GM23338 (cell line): ENCODE measurements around the gene UCN3. TPM values are rescaled to one million over a fixed set of nuclear protein-coding genes. Genes with fewer than 3 reads are reported as not detected.
A peak's percentile ranks its signal among the peaks of the same experiment; 100 is the strongest.

Source experiments
- ATAC-seq: fragments of 200-7000 bp; cut with Tn5 transposase; 3 replicates; pipeline ENCODE4 v1.9.1; 2020
- DNase-seq: peaks from one replicate; pipeline ENCODE4 v3.0.0-alpha.2; 2015; ENCODE audit warnings: low spot score
- H2AFZ ChIP-seq: fragments of 200-600 bp; sonication (generic); 2 replicates; pipeline ENCODE4 v1.8.0; 2016; ENCODE audit warnings: antibody characterized with exemption, mild to moderate bottlenecking, moderate library complexity
- H3F3A ChIP-seq: fragments of 200-600 bp; sonication (generic); replicated peaks from 2 replicates; pipeline ENCODE4 v1.8.0; 2017; ENCODE audit warnings: antibody characterized with exemption, mixed run types, low read depth
- H3K27ac ChIP-seq: fragments of 200-600 bp; sonication (generic); 2 replicates; pipeline ENCODE4 v1.6.1; 2016; ENCODE audit warnings: low read depth
- H3K27me3 ChIP-seq: fragments of 200-600 bp; sonication (generic); 2 replicates; pipeline ENCODE4 v1.8.0; 2016; ENCODE audit warnings: mild to moderate bottlenecking, mixed run types, moderate library complexity; ENCODE audit not compliant: insufficient read depth
- H3K36me3 ChIP-seq: fragments of 200-600 bp; sonication (generic); 2 replicates; pipeline ENCODE4 v1.8.0; 2016; ENCODE audit warnings: mild to moderate bottlenecking; ENCODE audit not compliant: insufficient read depth
- H3K4me1 ChIP-seq: fragments of 200-600 bp; sonication (generic); 2 replicates; pipeline ENCODE4 v1.8.0; 2016; ENCODE audit warnings: mild to moderate bottlenecking, moderate library complexity; ENCODE audit not compliant: insufficient read depth
- H3K4me2 ChIP-seq: fragments of 200-600 bp; sonication (generic); 2 replicates; pipeline ENCODE4 v1.7.1; 2017; ENCODE audit warnings: mixed run types
- H3K4me3 ChIP-seq: fragments of 200-600 bp; sonication (generic); 2 replicates; pipeline ENCODE4 v1.6.1; 2016; ENCODE audit warnings: mixed run types
- H3K79me2 ChIP-seq: fragments of 200-600 bp; sonication (generic); replicated peaks from 2 replicates; pipeline ENCODE4 v1.8.0; 2017; ENCODE audit warnings: mild to moderate bottlenecking; ENCODE audit not compliant: insufficient read depth
- H3K9me2 ChIP-seq: fragments of 200-600 bp; sonication (generic); 2 replicates; pipeline ENCODE4 v1.8.0; 2017; ENCODE audit not compliant: insufficient read depth
- H4K20me1 ChIP-seq: fragments of 200-600 bp; sonication (generic); replicated peaks from 2 replicates; pipeline ENCODE4 v1.8.0; 2017; ENCODE audit warnings: mild to moderate bottlenecking; ENCODE audit not compliant: insufficient read depth
- H3K27ac Mint-ChIP-seq: 2 replicates; pipeline ENCODE4 v1.8.0; 2020; ENCODE audit warnings: inconsistent platforms, mild to moderate bottlenecking, moderate library complexity, mixed read lengths
- H3K27me3 Mint-ChIP-seq: 3 replicates; pipeline ENCODE4 v1.8.0; 2022; ENCODE audit warnings: low read depth, mild to moderate bottlenecking, moderate library complexity, mixed read lengths, inconsistent platforms; ENCODE audit not compliant: insufficient read depth, poor library complexity
- H3K36me3 Mint-ChIP-seq: 3 replicates; pipeline ENCODE4 v1.8.0; 2021; ENCODE audit warnings: low read depth, mild to moderate bottlenecking, inconsistent platforms, moderate library complexity, mixed read lengths
- H3K4me1 Mint-ChIP-seq: 3 replicates; pipeline ENCODE4 v1.8.0; 2020; ENCODE audit warnings: mild to moderate bottlenecking, inconsistent platforms, mixed read lengths
- H3K4me3 Mint-ChIP-seq: 3 replicates; pipeline ENCODE4 v1.8.0; 2021; ENCODE audit warnings: moderate library complexity, mild to moderate bottlenecking, inconsistent platforms, mixed read lengths
- H3K9me3 Mint-ChIP-seq: 3 replicates; pipeline ENCODE4 v1.8.0; 2020; ENCODE audit warnings: moderate library complexity, mild to moderate bottlenecking, inconsistent platforms, mixed read lengths
- CREB1 ChIP-seq: fragments of 250-450 bp; sonication (Bioruptor Pico); IDR thresholded peaks from 2 replicates; pipeline ENCODE4 v1.5.0; 2020; ENCODE audit warnings: low read depth, mild to moderate bottlenecking, moderate library complexity
- CTCF ChIP-seq, 2 experiments: fragments of 200-600 bp in 1 of 2; sonication (generic) in 1 of 2; conservative IDR thresholded peaks; 2 replicates each; pipeline versions ENCODE4 v1.5.1 to v1.6.1; 2016 to 2017; ENCODE audit warnings: antibody characterized with exemption in 2 of 2, low read depth in 2 of 2, mild to moderate bottlenecking in 2 of 2, moderate library complexity in 1 of 2
- EZH2phosphoT487 ChIP-seq: fragments of 200-600 bp; sonication (generic); IDR thresholded peaks from one replicate; pipeline ENCODE4 v1.8.1; 2018; ENCODE audit warnings: antibody characterized with exemption; ENCODE audit not compliant: unreplicated experiment
- NANOG ChIP-seq: IDR thresholded peaks from 2 replicates; pipeline ENCODE4 v1.6.1; 2016; ENCODE audit warnings: antibody characterized with exemption, borderline replicate concordance
- POLR2AphosphoS5 ChIP-seq: IDR thresholded peaks from 2 replicates; pipeline ENCODE4 v1.6.1; 2016; ENCODE audit warnings: antibody characterized with exemption, low read depth
- STAT1 ChIP-seq: IDR thresholded peaks from one replicate; pipeline ENCODE4 v1.6.1; 2016; ENCODE audit warnings: antibody characterized with exemption; ENCODE audit not compliant: unreplicated experiment
- ZNF114 ChIP-seq: fragments of 250-450 bp; sonication (Bioruptor Pico); IDR thresholded peaks from 2 replicates; pipeline ENCODE4 v1.5.0; 2020; ENCODE audit warnings: mild to moderate bottlenecking, moderate library complexity
- polyA plus RNA-seq: library from polyadenylated mRNA; unstranded; fragments of >200 nt; fragmentation: Nextera tagmentation; extraction: Ambion mirVana; gene quantifications from 2 replicates; pipeline ENCODE4 v1.2.1, GENCODE V29; 2016
- total RNA-seq: library from RNA; depleted of rRNA; stranded (reverse); fragments of >200 nt; shearing (Covaris generic); gene quantifications from 2 replicates; pipeline ENCODE4 v1.2.3, GENCODE V29; 2014
- TF ChIP-seq, protein P1 (sequence below): fragments of 250-450 bp; sonication (Bioruptor Pico); IDR thresholded peaks from 2 replicates; pipeline ENCODE4 v1.5.0; 2020; ENCODE audit warnings: mild to moderate bottlenecking, moderate library complexity
- TF ChIP-seq, protein P2 (sequence below): IDR thresholded peaks from one replicate; pipeline ENCODE4 v1.6.1; 2018; ENCODE audit warnings: antibody characterized with exemption; ENCODE audit not compliant: unreplicated experiment

Gene UCN3
- total and polyA plus RNA-seq, 2 experiments from 2014 or later, result not detected

GRCh38 chr10:5385224-5385623 is 20.5 kb downstream of the UCN3 start:
- 0 out of 2 replicates have a peak overlapping the region, but pooled peaks have one; percentile 45 for H3K4me2 ChIP-seq
- Mint-ChIP-seq H3K27ac (no peak overlapping the region), H3K4me1 (peaks cover 8% of the 10 kb centered on the region; the same call in 2 of the 3 replicates), H3K4me3 (no peak overlapping the region), H3K9me3 (peaks cover 33% of the 10 kb centered on the region), H3K27me3 (no peaks in the 10 kb centered on the region), H3K36me3 (peaks cover 22% of the 10 kb centered on the region)
- TF ChIP-seq, protein P1, sequence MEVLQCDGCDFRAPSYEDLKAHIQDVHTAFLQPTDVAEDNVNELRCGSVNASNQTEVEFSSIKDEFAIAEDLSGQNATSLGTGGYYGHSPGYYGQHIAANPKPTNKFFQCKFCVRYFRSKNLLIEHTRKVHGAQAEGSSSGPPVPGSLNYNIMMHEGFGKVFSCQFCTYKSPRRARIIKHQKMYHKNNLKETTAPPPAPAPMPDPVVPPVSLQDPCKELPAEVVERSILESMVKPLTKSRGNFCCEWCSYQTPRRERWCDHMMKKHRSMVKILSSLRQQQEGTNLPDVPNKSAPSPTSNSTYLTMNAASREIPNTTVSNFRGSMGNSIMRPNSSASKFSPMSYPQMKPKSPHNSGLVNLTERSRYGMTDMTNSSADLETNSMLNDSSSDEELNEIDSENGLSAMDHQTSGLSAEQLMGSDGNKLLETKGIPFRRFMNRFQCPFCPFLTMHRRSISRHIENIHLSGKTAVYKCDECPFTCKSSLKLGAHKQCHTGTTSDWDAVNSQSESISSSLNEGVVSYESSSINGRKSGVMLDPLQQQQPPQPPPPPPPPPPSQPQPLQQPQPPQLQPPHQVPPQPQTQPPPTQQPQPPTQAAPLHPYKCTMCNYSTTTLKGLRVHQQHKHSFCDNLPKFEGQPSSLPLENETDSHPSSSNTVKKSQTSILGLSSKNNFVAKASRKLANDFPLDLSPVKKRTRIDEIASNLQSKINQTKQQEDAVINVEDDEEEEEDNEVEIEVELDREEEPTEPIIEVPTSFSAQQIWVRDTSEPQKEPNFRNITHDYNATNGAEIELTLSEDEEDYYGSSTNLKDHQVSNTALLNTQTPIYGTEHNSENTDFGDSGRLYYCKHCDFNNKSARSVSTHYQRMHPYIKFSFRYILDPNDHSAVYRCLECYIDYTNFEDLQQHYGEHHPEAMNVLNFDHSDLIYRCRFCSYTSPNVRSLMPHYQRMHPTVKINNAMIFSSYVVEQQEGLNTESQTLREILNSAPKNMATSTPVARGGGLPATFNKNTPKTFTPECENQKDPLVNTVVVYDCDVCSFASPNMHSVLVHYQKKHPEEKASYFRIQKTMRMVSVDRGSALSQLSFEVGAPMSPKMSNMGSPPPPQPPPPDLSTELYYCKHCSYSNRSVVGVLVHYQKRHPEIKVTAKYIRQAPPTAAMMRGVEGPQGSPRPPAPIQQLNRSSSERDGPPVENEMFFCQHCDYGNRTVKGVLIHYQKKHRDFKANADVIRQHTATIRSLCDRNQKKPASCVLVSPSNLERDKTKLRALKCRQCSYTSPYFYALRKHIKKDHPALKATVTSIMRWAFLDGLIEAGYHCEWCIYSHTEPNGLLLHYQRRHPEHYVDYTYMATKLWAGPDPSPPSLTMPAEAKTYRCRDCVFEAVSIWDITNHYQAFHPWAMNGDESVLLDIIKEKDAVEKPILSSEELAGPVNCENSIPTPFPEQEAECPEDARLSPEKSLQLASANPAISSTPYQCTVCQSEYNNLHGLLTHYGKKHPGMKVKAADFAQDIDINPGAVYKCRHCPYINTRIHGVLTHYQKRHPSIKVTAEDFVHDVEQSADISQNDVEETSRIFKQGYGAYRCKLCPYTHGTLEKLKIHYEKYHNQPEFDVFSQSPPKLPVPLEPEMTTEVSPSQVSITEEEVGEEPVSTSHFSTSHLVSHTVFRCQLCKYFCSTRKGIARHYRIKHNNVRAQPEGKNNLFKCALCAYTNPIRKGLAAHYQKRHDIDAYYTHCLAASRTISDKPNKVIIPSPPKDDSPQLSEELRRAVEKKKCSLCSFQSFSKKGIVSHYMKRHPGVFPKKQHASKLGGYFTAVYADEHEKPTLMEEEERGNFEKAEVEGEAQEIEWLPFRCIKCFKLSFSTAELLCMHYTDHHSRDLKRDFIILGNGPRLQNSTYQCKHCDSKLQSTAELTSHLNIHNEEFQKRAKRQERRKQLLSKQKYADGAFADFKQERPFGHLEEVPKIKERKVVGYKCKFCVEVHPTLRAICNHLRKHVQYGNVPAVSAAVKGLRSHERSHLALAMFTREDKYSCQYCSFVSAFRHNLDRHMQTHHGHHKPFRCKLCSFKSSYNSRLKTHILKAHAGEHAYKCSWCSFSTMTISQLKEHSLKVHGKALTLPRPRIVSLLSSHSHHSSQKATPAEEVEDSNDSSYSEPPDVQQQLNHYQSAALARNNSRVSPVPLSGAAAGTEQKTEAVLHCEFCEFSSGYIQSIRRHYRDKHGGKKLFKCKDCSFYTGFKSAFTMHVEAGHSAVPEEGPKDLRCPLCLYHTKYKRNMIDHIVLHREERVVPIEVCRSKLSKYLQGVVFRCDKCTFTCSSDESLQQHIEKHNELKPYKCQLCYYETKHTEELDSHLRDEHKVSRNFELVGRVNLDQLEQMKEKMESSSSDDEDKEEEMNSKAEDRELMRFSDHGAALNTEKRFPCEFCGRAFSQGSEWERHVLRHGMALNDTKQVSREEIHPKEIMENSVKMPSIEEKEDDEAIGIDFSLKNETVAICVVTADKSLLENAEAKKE (CRISPR knock-in tag), result peak; percentile 78
- no peak for TF ChIP-seq CREB1
- TF ChIP-seq NANOG, result peak; percentile 51; the same call in 1 of the 2 replicates
- TF ChIP-seq ZNF114 (CRISPR knock-in tag), result 0 out of 2 replicates have a peak, but pooled peaks have one; percentile 16
- TF ChIP-seq EZH2phosphoT487, result no peak
- ATAC-seq, result peak; percentile 89
- peaks cover 8% of the 10 kb centered on the region; the same call in 1 of the 2 replicates for H3K4me1 ChIP-seq
- H3F3A ChIP-seq, result 0 out of 2 replicates have a peak, but pooled peaks cover 2% of the 10 kb centered on the region
- H3K4me3 ChIP-seq, result no peak overlapping the region
- peaks cover 4% of the 10 kb centered on the region; the same call in 1 of the 2 replicates for H3K36me3 ChIP-seq
- no peaks in the 10 kb centered on the region for H3K79me2 ChIP-seq
- no peak overlapping the region for H2AFZ ChIP-seq
- peak; percentile 58 for DNase-seq
- no peaks in the 10 kb centered on the region for H4K20me1 ChIP-seq
- 0 out of 2 replicates have a peak, but pooled peaks cover 5% of the 10 kb centered on the region for H3K9me2 ChIP-seq
- H3K27me3 ChIP-seq, result no peaks in the 10 kb centered on the region
- H3K27ac ChIP-seq, result 0 out of 2 replicates have a peak overlapping the region, but pooled peaks have one; percentile 3

DNA sequence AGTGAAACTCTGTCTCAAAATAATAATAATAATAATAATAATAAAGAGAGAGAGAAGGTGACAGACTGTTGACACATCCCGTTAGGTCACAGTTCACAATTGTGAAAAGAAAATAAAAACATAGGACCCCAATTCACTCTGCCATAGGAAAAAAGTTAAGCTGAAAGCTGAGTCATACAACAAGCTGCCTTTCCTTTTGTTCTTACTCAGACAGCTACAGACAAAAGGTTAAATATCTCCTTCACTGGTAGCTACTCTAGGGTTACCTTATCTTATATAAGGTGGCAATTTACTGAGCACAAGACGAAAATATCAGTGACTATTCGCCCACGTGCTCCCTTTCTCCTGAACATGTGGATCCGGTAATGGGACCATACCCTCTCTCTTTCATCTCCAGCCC is 22.4 kb downstream of the UCN3 start:
- no peak for DNase-seq
- peaks cover 40% of the 10 kb centered on the region for H3K36me3 Mint-ChIP-seq
- peaks cover 8% of the 10 kb centered on the region; the same call in 1 of the 2 replicates for H3K4me1 ChIP-seq
- H3K27ac ChIP-seq, result no peak overlapping the region
- H3K4me1 Mint-ChIP-seq, result peaks cover 8% of the 10 kb centered on the region; the same call in 2 of the 3 replicates
- H3K4me3 Mint-ChIP-seq, result no peak overlapping the region
- H3K36me3 ChIP-seq, result peaks cover 10% of the 10 kb centered on the region; the same call in 1 of the 2 replicates
- no peak overlapping the region for H2AFZ ChIP-seq
- TF ChIP-seq ZNF114 (CRISPR knock-in tag) (no peak), STAT1 (no peak), CREB1 (no peak), POLR2AphosphoS5 (no peak), CTCF (conservative IDR thresholded peaks at IDR 0.05; ENCODE audit: low read depth in 2 of 2) (no peak)
- TF ChIP-seq, protein P2, sequence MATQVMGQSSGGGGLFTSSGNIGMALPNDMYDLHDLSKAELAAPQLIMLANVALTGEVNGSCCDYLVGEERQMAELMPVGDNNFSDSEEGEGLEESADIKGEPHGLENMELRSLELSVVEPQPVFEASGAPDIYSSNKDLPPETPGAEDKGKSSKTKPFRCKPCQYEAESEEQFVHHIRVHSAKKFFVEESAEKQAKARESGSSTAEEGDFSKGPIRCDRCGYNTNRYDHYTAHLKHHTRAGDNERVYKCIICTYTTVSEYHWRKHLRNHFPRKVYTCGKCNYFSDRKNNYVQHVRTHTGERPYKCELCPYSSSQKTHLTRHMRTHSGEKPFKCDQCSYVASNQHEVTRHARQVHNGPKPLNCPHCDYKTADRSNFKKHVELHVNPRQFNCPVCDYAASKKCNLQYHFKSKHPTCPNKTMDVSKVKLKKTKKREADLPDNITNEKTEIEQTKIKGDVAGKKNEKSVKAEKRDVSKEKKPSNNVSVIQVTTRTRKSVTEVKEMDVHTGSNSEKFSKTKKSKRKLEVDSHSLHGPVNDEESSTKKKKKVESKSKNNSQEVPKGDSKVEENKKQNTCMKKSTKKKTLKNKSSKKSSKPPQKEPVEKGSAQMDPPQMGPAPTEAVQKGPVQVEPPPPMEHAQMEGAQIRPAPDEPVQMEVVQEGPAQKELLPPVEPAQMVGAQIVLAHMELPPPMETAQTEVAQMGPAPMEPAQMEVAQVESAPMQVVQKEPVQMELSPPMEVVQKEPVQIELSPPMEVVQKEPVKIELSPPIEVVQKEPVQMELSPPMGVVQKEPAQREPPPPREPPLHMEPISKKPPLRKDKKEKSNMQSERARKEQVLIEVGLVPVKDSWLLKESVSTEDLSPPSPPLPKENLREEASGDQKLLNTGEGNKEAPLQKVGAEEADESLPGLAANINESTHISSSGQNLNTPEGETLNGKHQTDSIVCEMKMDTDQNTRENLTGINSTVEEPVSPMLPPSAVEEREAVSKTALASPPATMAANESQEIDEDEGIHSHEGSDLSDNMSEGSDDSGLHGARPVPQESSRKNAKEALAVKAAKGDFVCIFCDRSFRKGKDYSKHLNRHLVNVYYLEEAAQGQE, result no peak
- ATAC-seq, result no peak
- 0 out of 2 replicates have a peak, but pooled peaks cover 2% of the 10 kb centered on the region for H3F3A ChIP-seq
- peaks cover 52% of the 10 kb centered on the region for H3K9me3 Mint-ChIP-seq
- H3K4me3 ChIP-seq, result no peak overlapping the region
- H3K27ac Mint-ChIP-seq, result no peak overlapping the region
- H3K4me2 ChIP-seq, result no peak overlapping the region
- H3K79me2 ChIP-seq, result no peaks in the 10 kb centered on the region
- H3K9me2 ChIP-seq, result 0 out of 2 replicates have a peak, but pooled peaks cover 5% of the 10 kb centered on the region
- no peaks in the 10 kb centered on the region for H3K27me3 ChIP-seq
- H3K27me3 Mint-ChIP-seq, result no peaks in the 10 kb centered on the region
- no peaks in the 10 kb centered on the region for H4K20me1 ChIP-seq
